GM19025 (cell line): Measurements from ENCODE around the gene THADA.

ENCODE experiments used
- ATAC-seq: cut with Tn5 transposase; IDR thresholded peaks from one replicate; pipeline ENCODE4 v1.9.1; 2021; ENCODE audit warnings: mild to moderate bottlenecking, low read depth, moderate library complexity; ENCODE audit not compliant: unreplicated experiment

The THADA gene

GRCh38 chr2:43269706-43270105 lies 326.1 kb downstream of the THADA start:
- ATAC-seq, result no peak

- ATAC-seq, result no peak
Observed at GRCh38 chr2:43269074-43269572, 326.7 kb downstream of the THADA start.

GRCh38 chr2:43268066-43268953 lies 327.5 kb downstream of the THADA start:
- ATAC-seq, result no peak

- no peak for ATAC-seq
Observed at GRCh38 chr2:43267381-43267780, 328.5 kb downstream of the THADA start.

GRCh38 chr2:43266711-43267111 lies 329.1 kb downstream of the THADA start:
- ATAC-seq, result no peak

GRCh38 chr2:43265421-43265820 lies 330.4 kb downstream of the THADA start:
- ATAC-seq, result no peak

- ATAC-seq, result no peak
Observed at GRCh38 chr2:43265001-43265400, 330.8 kb downstream of the THADA start.

- no peak for ATAC-seq
Observed at GRCh38 chr2:43262951-43263350, 332.9 kb downstream of the THADA start.

- ATAC-seq, result no peak
Observed at GRCh38 chr2:43262239-43262638, 333.6 kb downstream of the THADA start.

- ATAC-seq, result no peak
Observed at GRCh38 chr2:43259512-43259911, 336.3 kb downstream of the THADA start.

- no peak for ATAC-seq
Observed at GRCh38 chr2:43258547-43259156, 337.2 kb downstream of the THADA start.

- no peak for ATAC-seq
Observed at GRCh38 chr2:43255296-43255910, 340.4 kb downstream of the THADA start.

- ATAC-seq, result no peak
Observed at GRCh38 chr2:43254331-43254730, 341.5 kb downstream of the THADA start.

- ATAC-seq, result no peak
Observed at GRCh38 chr2:43251171-43251731, 344.6 kb downstream of the THADA start.

GRCh38 chr2:43250015-43250414 lies 345.8 kb downstream of the THADA start:
- no peak for ATAC-seq

- ATAC-seq, result no peak
Observed at GRCh38 chr2:43248621-43249020, 347.2 kb downstream of the THADA start.

- ATAC-seq, result no peak
Observed at GRCh38 chr2:43246641-43247040, 349.2 kb downstream of the THADA start.

- ATAC-seq, result no peak
Observed at GRCh38 chr2:43241558-43241957, 354.3 kb downstream of the THADA start.

- no peak for ATAC-seq
Observed at GRCh38 chr2:43240766-43241150, 355.1 kb downstream of the THADA start.

GRCh38 chr2:43239981-43240765 lies 355.7 kb downstream of the THADA start:
- no peak for ATAC-seq
